Posterior cingulate gyrus (tissue), 11 donors: ENCODE results near the gene RGS6.
"Not testable (repeated sequence)": the region's sequence is repeated elsewhere in the genome, so short reads cannot be mapped to it uniquely, and the experiment has no call there.

ENCODE experiments used
- DNase-seq, 10 donors: peaks; one replicate each; pipeline versions ENCODE4 v3.0.0 to v3.0.0-alpha.2; 2020 to 2021; ENCODE audit warnings: mixed read lengths in 3 of 10
- intact Hi-C: fragments of 100-400 bp; cut with DNase I; formaldehyde crosslinking; loops from one replicate; pipeline ENCODE4 v1.15.1; 2023

Gene RGS6

GRCh38 chr14:72477578-72477977 is 545.3 kb downstream of the RGS6 start:
- intact Hi-C loops, DNase-seq: not testable (repeated sequence)

- DNase-seq = no peak
- intact Hi-C loops = no loop called here
Observed at GRCh38 chr14:72478471-72478893, 546.3 kb downstream of the RGS6 start.

DNA sequence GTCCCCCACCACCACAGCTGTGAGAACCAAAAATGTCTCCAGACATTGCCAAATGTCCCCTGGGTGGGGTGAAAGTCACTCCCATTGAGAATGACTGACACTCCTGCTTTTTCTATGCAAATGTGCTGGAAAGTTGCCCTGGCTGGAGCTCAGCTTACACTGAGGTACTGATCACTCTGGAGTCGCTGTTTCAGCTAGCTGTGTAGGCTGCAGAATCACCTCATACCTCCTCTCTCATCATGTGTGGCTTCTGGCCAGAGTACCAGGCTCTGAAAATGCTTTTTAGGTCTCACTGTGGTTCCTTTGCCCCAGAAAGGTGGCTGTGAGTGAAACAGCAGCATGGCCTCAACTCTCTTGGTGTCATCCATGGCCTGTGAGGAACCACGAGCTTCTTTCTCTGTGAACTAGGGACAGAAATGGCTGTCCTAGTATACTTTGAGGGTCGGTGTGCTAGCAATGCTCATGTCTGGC is 547.3 kb downstream of the RGS6 start:
- intact Hi-C loops = no loop called here
- DNase-seq = no peak

DNA sequence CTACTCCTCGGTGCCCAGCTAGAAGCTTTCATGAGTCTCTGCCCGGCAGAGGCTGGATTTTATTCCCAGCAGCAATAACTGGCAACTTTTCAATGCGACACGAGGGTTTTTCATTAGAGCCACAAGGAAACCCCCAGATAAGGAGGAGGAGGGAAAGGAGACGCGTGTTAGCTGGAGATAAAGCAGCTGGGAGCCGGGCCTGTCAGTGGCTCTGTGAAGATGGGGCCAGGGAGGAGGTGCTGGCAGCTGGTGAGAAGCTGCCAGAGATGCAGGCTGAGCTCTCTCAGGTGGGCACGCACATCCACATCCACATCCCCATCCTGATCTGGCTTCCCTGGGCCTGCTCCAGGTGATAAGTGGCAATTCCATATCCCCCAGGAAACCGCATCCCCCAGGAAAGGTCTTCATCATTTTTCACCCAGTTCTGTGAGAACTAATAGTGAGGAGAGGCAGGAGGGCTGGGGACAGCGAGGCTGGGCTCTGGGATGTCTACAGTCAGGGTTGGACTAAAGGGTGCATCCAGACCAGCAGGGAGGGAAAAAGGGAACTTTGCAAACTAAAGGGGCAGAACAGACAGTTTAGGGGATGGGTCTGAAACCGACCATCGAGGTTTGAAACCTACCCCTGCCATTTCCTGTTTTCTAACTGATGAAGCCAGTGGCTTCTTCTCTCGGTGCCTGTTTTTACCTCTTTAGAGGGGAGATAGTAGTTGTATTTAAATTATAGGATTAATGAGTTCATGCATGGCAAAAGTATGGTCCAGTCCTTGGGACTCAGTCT is 548.4 kb downstream of the RGS6 start:
- DNase-seq = no peak
- intact Hi-C loops = no loop called here

- no peak for DNase-seq
- intact Hi-C loops = no loop called here
Observed at GRCh38 chr14:72483311-72483710, 551.1 kb downstream of the RGS6 start.

DNA sequence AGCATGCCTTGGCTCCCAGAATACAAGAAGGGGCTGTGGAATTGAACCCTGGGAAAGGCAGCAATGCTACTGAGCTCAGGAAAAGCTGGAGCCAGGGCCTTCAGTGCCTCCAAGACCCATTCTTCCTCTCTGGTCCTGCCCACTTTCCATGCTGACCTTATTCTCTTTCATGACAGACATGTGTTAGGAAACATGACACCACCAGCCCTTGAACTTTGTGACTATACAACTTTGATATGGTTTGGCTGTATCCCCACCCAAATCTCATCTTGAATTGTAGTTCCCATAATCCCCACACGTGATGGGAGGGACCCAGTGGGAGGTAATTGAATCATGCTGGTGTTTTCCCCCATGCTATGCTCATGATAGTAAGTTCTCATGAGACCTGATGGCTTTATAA is 553.5 kb downstream of the RGS6 start:
- intact Hi-C loops = no loop called here
- no peak for DNase-seq

- intact Hi-C loops = no loop called here
- no peak for DNase-seq
Observed at GRCh38 chr14:72488514-72488913, 556.3 kb downstream of the RGS6 start.

DNA sequence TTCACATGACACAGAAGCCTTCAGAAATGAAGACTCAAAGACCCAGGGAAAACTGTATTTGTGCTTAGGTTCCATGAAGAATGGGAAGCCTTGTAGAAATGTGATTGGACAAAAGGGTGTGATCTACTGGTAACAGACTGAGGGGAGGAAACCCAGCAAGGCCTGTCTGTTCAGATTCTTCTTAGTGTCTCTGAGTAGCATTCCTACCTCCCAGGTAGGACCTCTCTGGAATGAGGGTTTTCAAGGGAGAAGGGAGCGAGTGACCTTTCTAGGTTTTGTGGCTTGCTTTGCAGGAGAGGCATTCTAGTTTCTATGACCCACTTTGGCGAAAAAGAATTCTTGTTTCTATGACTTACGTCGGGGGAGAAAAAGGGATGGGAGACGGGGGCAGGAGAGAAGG is 560.0 kb downstream of the RGS6 start:
- no peak for DNase-seq
- intact Hi-C loops = no loop called here

- intact Hi-C loops = no loop called here
- no peak for DNase-seq
Observed at GRCh38 chr14:72495668-72496067, 563.4 kb downstream of the RGS6 start.

DNA sequence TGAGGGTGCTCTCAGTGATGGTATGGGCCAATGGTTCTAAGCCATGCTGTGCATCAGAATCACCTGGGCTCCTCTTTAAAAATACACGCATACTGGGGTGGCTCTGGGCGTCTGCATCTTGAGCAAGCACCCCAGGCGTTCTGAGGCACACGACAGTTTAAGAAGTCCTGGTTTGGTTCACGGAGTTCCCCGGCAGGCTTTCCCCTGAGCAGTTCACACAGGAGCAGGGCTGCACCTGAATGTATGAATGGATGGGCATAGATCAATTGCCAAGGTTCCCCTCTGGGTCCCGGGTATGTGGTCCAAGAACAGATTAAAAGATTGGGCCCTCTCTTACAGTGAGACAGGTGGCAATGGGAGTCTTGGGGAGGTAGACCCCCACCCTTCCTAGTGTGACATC is 566.4 kb downstream of the RGS6 start:
- intact Hi-C loops = no loop called here
- no peak for DNase-seq

GRCh38 chr14:72499746-72500145 is 567.5 kb downstream of the RGS6 start:
- intact Hi-C loops = no loop called here
- no peak for DNase-seq

DNA sequence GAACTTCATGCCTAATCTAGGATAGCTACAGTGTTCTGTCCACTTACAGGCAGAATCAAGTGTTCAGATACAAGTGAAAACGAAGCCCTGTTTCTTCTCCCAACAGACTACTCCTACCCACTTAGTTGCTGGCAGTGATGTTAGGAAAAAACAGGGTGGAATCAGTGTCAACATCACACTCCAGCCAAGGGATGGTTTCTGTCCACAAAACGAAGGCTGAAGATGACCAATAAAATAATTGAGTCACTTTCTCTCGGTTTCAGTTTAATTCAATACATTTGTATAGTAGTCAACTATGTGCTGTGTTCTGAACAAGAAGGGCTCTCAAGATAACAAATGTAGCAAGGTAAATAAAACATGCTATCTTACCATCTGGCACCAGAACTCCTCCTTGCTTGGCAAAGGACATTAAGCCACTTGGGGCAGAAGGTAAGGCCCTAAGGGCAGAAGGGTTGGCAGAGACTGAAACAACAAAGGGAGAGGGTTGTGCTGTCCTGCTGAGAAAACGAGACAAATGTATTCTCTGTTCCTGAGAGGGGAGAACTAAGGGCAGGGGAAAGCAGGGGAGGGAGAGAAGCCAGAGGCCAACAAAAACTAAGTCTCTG is 568.1 kb downstream of the RGS6 start:
- DNase-seq = no peak
- intact Hi-C loops = no loop called here

DNA sequence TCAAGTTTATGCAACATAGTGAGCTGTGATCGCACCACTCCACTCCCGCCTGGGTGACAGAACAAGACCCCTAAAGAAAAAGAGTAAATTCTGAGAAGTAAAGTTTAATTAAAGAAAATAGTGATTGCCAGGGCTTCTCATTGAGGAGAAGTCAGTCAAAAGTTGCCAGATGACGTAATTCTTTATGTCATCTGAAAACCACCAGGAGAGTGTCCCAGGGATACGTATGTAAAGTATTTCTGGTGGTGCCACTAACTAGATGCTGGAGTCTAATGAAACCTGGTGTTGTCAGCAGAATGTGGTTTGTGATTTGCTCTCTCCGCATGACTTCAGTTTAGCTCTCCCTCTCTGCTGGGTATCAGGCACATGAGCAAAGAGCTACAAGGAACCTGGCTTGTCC is 569.2 kb downstream of the RGS6 start:
- intact Hi-C loops = no loop called here
- no peak for DNase-seq

DNA sequence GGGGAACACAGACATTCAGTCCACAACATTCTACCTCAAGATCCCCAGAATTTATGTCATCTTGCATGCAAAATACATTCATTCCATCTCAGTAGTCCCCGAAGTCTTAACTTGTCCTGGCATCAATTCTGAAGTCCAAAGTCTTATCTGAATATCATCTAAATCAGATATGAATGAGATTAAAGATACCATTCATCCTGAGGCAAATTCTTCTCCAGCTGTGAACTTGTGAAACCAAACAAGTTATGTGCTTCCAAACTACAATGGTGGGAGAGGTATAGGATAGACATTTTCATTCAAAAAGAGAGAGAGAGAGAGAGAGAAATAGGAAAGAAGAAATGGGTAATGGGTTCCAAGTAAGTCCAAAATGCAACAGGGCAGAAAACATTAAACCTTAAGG is 571.0 kb downstream of the RGS6 start:
- intact Hi-C loops = no loop called here
- no peak for DNase-seq

GRCh38 chr14:72503696-72504368 is 571.6 kb downstream of the RGS6 start:
- intact Hi-C loops = no loop called here
- DNase-seq = no peak

DNA sequence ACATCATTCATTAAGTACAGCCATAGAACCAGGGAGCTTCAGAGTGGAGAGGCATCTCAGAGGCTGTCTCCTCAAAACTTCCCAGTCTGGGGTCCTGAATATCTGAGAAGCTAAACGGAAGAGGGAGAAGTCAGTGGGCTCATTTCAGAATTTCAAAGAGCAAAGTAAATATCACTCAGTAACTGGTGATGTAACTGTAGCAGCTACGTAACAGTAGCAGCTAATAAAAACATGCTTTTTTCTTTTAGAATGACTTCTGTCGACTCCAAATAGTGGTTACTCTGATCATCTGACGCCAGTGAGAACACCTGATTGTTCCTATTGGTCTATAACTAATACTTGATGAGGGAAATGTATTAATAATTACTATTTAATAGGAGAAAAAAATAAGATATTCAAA is 578.3 kb downstream of the RGS6 start:
- intact Hi-C loops = loop anchor here (5.0 kb wide), 1 partner anchor 437 kb away; no protein-coding TSS in a partner anchor
- DNase-seq = no peak

DNA sequence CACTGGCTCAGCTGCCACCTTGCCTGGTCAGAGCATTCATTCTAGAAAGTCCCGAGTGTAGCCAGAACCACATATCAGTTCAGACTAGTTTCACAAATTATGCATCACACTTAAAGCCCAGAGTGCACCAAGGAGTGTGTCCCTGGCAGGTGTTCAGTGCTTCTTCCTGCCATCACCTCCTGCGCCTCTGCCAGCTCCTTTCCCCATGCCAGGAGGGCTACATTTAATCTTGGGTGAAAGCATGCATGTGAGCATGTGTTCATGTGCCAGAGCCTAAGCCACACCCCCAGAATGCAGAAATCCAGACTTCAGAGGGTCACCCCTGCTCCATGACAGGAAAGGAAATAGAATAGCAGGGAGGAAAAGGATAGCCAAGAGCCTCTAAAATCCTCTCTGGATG is 580.1 kb downstream of the RGS6 start:
- intact Hi-C loops = loop anchor here (5.0 kb wide), 1 partner anchor 435 kb away; no protein-coding TSS in a partner anchor
- no peak for DNase-seq

DNA sequence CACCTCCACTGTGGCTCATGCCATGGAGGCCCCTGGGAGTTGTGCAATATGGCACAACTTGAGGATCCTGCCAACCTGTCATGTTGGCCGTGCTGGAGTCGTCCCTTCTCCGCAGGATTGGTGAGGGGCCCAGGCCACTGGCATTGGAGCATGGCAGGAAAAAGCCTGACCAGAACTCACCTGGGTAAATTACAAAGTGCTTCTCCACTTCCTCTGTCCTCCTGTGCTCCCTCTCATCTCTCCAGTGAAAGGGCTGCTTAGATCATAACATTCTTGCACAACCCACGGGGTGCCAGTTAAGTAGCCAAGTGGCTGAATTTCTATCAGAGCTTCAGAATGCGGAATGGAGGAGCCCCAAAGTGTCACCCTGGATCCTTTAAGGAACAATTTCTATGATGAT is 580.7 kb downstream of the RGS6 start:
- intact Hi-C loops = loop anchor here (5.0 kb wide), 1 partner anchor 434 kb away; no protein-coding TSS in a partner anchor
- no peak for DNase-seq

- no peak for DNase-seq
- intact Hi-C loops = loop anchor here (5.0 kb wide), 1 partner anchor 434 kb away; no protein-coding TSS in a partner anchor
Observed at GRCh38 chr14:72513346-72513745, 581.1 kb downstream of the RGS6 start.

DNA sequence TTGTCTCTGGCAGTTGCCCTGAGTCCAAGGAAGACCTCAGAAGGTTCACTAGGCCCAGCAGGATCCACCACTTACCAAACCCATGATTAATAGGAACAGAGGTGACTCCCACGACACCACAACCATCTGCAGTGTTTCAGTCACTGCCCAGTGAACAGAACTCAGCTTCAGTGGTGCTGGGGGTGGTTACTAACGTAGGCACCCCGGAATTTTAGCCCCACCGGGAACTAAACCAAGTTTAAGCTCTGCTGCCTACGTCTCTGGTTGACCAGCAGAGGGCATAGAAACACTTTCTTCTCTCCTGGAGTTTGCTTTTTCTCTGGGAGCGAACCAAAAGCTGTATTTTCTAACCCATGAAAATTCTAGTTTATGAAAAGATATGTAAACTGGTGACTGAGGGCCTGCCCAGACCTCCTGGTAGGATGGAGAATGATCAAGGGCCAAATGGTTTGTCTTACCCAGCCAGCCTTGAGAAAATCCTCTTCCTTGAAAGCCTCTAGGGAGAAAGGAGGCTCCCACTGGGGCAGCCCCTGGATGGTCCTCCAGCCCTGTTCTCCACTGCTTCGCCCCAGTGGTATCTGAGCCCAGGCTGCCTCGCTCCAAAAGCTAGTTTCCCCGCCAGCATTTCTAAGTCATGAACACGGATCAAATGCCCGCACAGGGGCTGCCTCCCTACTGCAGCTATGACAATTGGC is 581.9 kb downstream of the RGS6 start:
- intact Hi-C loops = loop anchor here (5.0 kb wide), 1 partner anchor 433 kb away; no protein-coding TSS in a partner anchor
- DNase-seq = no peak

GRCh38 chr14:72514660-72515025 is 582.4 kb downstream of the RGS6 start:
- no peak for DNase-seq
- intact Hi-C loops = loop anchor here (5.0 kb wide), 1 partner anchor 433 kb away; no protein-coding TSS in a partner anchor
